ENCODE measurements around the gene NCAM1. TPM values are rescaled to one million over a fixed set of nuclear protein-coding genes. Genes with fewer than 3 reads are reported as not detected.

NCAM1 gene
- total RNA-seq, 1 donor from 2014 or later = 76.7 TPM

GRCh38 chr11:112971195-112971594 lies 10.0 kb downstream of the NCAM1 start:
- no peaks in the 10 kb centered on the region for H3K27me3 Mint-ChIP-seq (ENCODE audit: low read depth)
- DNase-seq (ENCODE audit: low read depth, low spot score) = no peak
- peaks cover 5% of the 10 kb centered on the region for H3K4me1 Mint-ChIP-seq
- H3K27ac Mint-ChIP-seq (ENCODE audit: unreplicated experiment) = no peak overlapping the region
- H3K4me3 Mint-ChIP-seq = no peak overlapping the region
- H3K36me3 Mint-ChIP-seq (ENCODE audit: low read depth) = no peaks in the 10 kb centered on the region
- no peak for TF ChIP-seq CTCF (conservative IDR thresholded peaks at IDR 0.05)
- no peaks in the 10 kb centered on the region for H3K9me3 Mint-ChIP-seq

GRCh38 chr11:112971827-112972226 lies 10.6 kb downstream of the NCAM1 start:
- Mint-ChIP-seq H3K4me3 (no peak overlapping the region), H3K4me1 (peaks cover 8% of the 10 kb centered on the region), H3K27me3 (ENCODE audit: low read depth) (no peaks in the 10 kb centered on the region), H3K36me3 (ENCODE audit: low read depth) (no peaks in the 10 kb centered on the region), H3K27ac (ENCODE audit: unreplicated experiment) (no peak overlapping the region), H3K9me3 (no peaks in the 10 kb centered on the region)
- TF ChIP-seq CTCF (conservative IDR thresholded peaks at IDR 0.05) = no peak
- no peak for DNase-seq (ENCODE audit: low read depth, low spot score)

GRCh38 chr11:112972399-112973145 lies 11.4 kb downstream of the NCAM1 start:
- Mint-ChIP-seq H3K9me3 (no peaks in the 10 kb centered on the region), H3K36me3 (ENCODE audit: low read depth) (no peaks in the 10 kb centered on the region), H3K27ac (ENCODE audit: unreplicated experiment) (no peak overlapping the region)

GRCh38 chr11:112975051-112975450 lies 13.8 kb downstream of the NCAM1 start:
- no peak for DNase-seq (ENCODE audit: low read depth, low spot score)
- no peak overlapping the region for H3K4me3 Mint-ChIP-seq
- H3K27me3 Mint-ChIP-seq (ENCODE audit: low read depth) = no peaks in the 10 kb centered on the region
- H3K4me1 Mint-ChIP-seq = peaks cover 17% of the 10 kb centered on the region
- H3K27ac Mint-ChIP-seq (ENCODE audit: unreplicated experiment) = no peak overlapping the region
- H3K36me3 Mint-ChIP-seq (ENCODE audit: low read depth) = no peaks in the 10 kb centered on the region
- no peak for TF ChIP-seq CTCF (conservative IDR thresholded peaks at IDR 0.05)
- no peaks in the 10 kb centered on the region for H3K9me3 Mint-ChIP-seq

More at GRCh38 chr11:112972399-112973145, 11.4 kb downstream of the NCAM1 start:
- Mint-ChIP-seq H3K4me3 (no peak overlapping the region), H3K4me1 (peaks cover 11% of the 10 kb centered on the region), H3K27me3 (ENCODE audit: low read depth) (no peaks in the 10 kb centered on the region)
- no peak for TF ChIP-seq CTCF (conservative IDR thresholded peaks at IDR 0.05)
- DNase-seq (ENCODE audit: low read depth, low spot score) = no peak

- Mint-ChIP-seq H3K4me1 (peaks cover 17% of the 10 kb centered on the region), H3K36me3 (ENCODE audit: low read depth) (no peaks in the 10 kb centered on the region), H3K27me3 (ENCODE audit: low read depth) (no peaks in the 10 kb centered on the region), H3K4me3 (no peak overlapping the region), H3K9me3 (no peaks in the 10 kb centered on the region), H3K27ac (ENCODE audit: unreplicated experiment) (no peak overlapping the region)
- DNase-seq (ENCODE audit: low read depth, low spot score) = no peak
- no peak for TF ChIP-seq CTCF (conservative IDR thresholded peaks at IDR 0.05)
Measured at GRCh38 chr11:112975493-112975892, 14.3 kb downstream of the NCAM1 start.

All from neural crest cell (in vitro differentiated cells).